K562 (cell line): ENCODE results near the gene IFFO2. TPM values are rescaled to one million over a fixed set of nuclear protein-coding genes. Genes with fewer than 3 reads are reported as not detected.

Experiments used
- ATAC-seq: fragments of 200-7000 bp; cut with Tn5 transposase; 3 replicates; pipeline ENCODE4 v1.9.1; 2020; ENCODE audit warnings: moderate library complexity
- BruUV-seq: library from RNA; stranded (reverse); fragments of 400-500 nt; replicated peaks from 2 replicates; lab custom pipeline; 2021; lab: Mats Ljungman, UMichigan
- CTCF ChIA-PET: fragments of 300-600 bp; formaldehyde crosslinking; extraction: SDS; loops from one replicate; lab custom pipeline; 2021; ENCODE audit warnings: low intra/inter-chr PET ratio; lab: Yijun Ruan, JAX
- POLR2A ChIA-PET: fragments of 300-600, 350-650 bp; sonication (Branson Sonifier 250); formaldehyde crosslinking; extraction: SDS; loops from one replicate; lab custom pipeline; 2021; ENCODE audit warnings: antibody characterized with exemption, inconsistent platforms; lab: Yijun Ruan, JAX
- DNase-seq, 4 experiments: peaks; one replicate each; pipeline versions ENCODE4 v3.0.0 to v3.0.0-alpha.2; 2011 to 2018; ENCODE audit warnings: low spot score in 3 of 4, mixed read lengths in 3 of 4; ENCODE audit errors: extremely low read depth in 1 of 4
- FAIRE-seq: peaks from 2 replicates; lab custom pipeline; 2011; peaks lifted over from hg19 to GRCh38; lab: Jason Lieb, UNC
- H2AFZ ChIP-seq: 2 replicates; pipeline ENCODE4 v1.6.0; 2011; ENCODE audit warnings: low read depth, low read length, control low read depth, inconsistent platforms
- H3K27ac ChIP-seq: fragments of 200-600 bp; 3 replicates; pipeline ENCODE4 v1.8.0; 2011; ENCODE audit warnings: low read depth, mild to moderate bottlenecking, control low read depth, inconsistent platforms, low read length, moderate library complexity, mixed read lengths; ENCODE audit errors: extremely low read depth
- H3K27me3 ChIP-seq, 2 experiments: fragments of 300-600 bp in 1 of 2; 2 replicates in 1 of 2; 3 replicates in 1 of 2; pipeline versions ENCODE4 v1.6.0 to v1.8.0; 2011; ENCODE audit warnings: inconsistent platforms in 2 of 2, low read length in 2 of 2, mild to moderate bottlenecking in 1 of 2, mixed read lengths in 1 of 2, moderate library complexity in 1 of 2; ENCODE audit not compliant: control insufficient read depth in 2 of 2, insufficient read depth in 2 of 2
- H3K36me3 ChIP-seq: fragments of 300-600 bp; 3 replicates; pipeline ENCODE4 v1.8.0; 2011; ENCODE audit warnings: mild to moderate bottlenecking, low read length, inconsistent platforms; ENCODE audit not compliant: control insufficient read depth, insufficient read depth
- H3K4me1 ChIP-seq, 2 experiments: fragments of 200-600 bp in 1 of 2; replicated peaks in 1 of 2; 2 replicates in 1 of 2; 3 replicates in 1 of 2; pipeline versions ENCODE4 v1.5.1 to v1.8.0; 2011; ENCODE audit warnings: inconsistent platforms in 2 of 2, low read length in 2 of 2, mild to moderate bottlenecking in 1 of 2, mixed read lengths in 1 of 2, moderate library complexity in 1 of 2; ENCODE audit not compliant: control insufficient read depth in 2 of 2, insufficient read depth in 2 of 2
- H3K4me2 ChIP-seq: 2 replicates; pipeline ENCODE4 v1.6.1; 2011; ENCODE audit warnings: low read length, control low read depth, inconsistent platforms, mixed read lengths; ENCODE audit not compliant: insufficient read depth
- H3K4me3 ChIP-seq: fragments of 200-600 bp; sonication (generic), shearing (Covaris generic); 2 replicates; pipeline ENCODE4 v1.5.1; 2016; ENCODE audit warnings: control low read depth, inconsistent platforms
- H3K79me2 ChIP-seq: fragments of 200-600 bp; 3 replicates; pipeline ENCODE4 v1.8.0; 2011; ENCODE audit warnings: low read length, inconsistent platforms; ENCODE audit not compliant: control insufficient read depth, insufficient read depth
- H3K9ac ChIP-seq, 2 experiments: 2 replicates each; pipeline versions ENCODE4 v1.6.0 to v1.6.1; 2011; ENCODE audit warnings: low read depth in 2 of 2, low read length in 2 of 2, control low read depth in 1 of 2, inconsistent platforms in 1 of 2, mild to moderate bottlenecking in 1 of 2, mixed read lengths in 1 of 2; ENCODE audit not compliant: insufficient read depth in 1 of 2
- H3K9me1 ChIP-seq: one replicate; pipeline ENCODE4 v1.6.0; 2011; ENCODE audit warnings: inconsistent platforms, mild to moderate bottlenecking, low read length, moderate library complexity; ENCODE audit not compliant: control insufficient read depth, insufficient read depth
- H3K9me3 ChIP-seq: replicated peaks from 2 replicates; pipeline ENCODE4 v1.5.1; 2011; ENCODE audit warnings: low read depth, low read length, inconsistent platforms; ENCODE audit not compliant: control insufficient read depth, insufficient read depth
- H4K20me1 ChIP-seq: replicated peaks from 2 replicates; pipeline ENCODE4 v1.6.1; 2011; ENCODE audit warnings: low read length, inconsistent platforms, mixed read lengths; ENCODE audit not compliant: control insufficient read depth, insufficient read depth
- BHLHE40 ChIP-seq: IDR thresholded peaks from 2 replicates; pipeline ENCODE4 v1.6.1; 2011; ENCODE audit warnings: low read length, improper control_type of control experiment
- CCNT2 ChIP-seq: IDR thresholded peaks from 2 replicates; pipeline ENCODE4 v1.6.1; 2011; ENCODE audit warnings: borderline replicate concordance, low read depth, mild to moderate bottlenecking, moderate library complexity, mixed read lengths, low read length; ENCODE audit not compliant: insufficient read length; ENCODE audit errors: extremely low read depth
- HDAC1 ChIP-seq, 2 experiments: fragments of 450-650 bp; IDR thresholded peaks; 2 replicates each; pipeline ENCODE4 v1.6.1; 2016 to 2017; ENCODE audit warnings: inconsistent platforms in 1 of 2, mild to moderate bottlenecking in 1 of 2, moderate library complexity in 1 of 2
- HLTF ChIP-seq: fragments of 450-650 bp; IDR thresholded peaks from 2 replicates; pipeline ENCODE4 v1.6.1; 2016
- NFIC ChIP-seq: fragments of 450-650 bp; IDR thresholded peaks from 2 replicates; pipeline ENCODE4 v1.6.1; 2017; ENCODE audit warnings: mild to moderate bottlenecking, inconsistent platforms
- RBBP5 ChIP-seq: fragments of 200-600 bp; sonication (generic); IDR thresholded peaks from 2 replicates; pipeline ENCODE4 v1.6.1; 2012; ENCODE audit warnings: borderline replicate concordance, mild to moderate bottlenecking, low read length, control low read depth, inconsistent platforms; ENCODE audit not compliant: insufficient read depth, poor library complexity, severe bottlenecking
- RBM25 ChIP-seq: fragments of 200-400 bp; formaldehyde crosslinking; IDR thresholded peaks from 2 replicates; pipeline ENCODE4 v1.6.1; 2018; ENCODE audit warnings: low read length, low read depth, moderate library complexity; ENCODE audit not compliant: severe bottlenecking
- SREBF1 ChIP-seq: fragments of 150-350 bp; IDR thresholded peaks from 2 replicates; pipeline ENCODE4 v1.6.1; 2014; ENCODE audit warnings: antibody characterized with exemption, low read depth, low read length, borderline replicate concordance
- SRSF9 ChIP-seq: fragments of 200-400 bp; formaldehyde crosslinking; IDR thresholded peaks from 2 replicates; pipeline ENCODE4 v1.6.1; 2017; ENCODE audit warnings: low read depth, low read length, borderline replicate concordance
- ZFP36 ChIP-seq: fragments of 150-350 bp; IDR thresholded peaks from 2 replicates; pipeline ENCODE4 v1.6.1; 2018; ENCODE audit warnings: low read length, low read depth; ENCODE audit not compliant: partially characterized antibody
- WGBS: fragments of 100-300 bp; shearing (Covaris generic); methylation state at CpG from one replicate; pipeline ENCODE4 v1.1.6; 2016; ENCODE audit warnings: low coverage, mixed read lengths; ENCODE audit not compliant: insufficient coverage; ENCODE audit errors: missing lambda C conversion rate; 5-methylcytosine and 5-hydroxymethylcytosine counted together
- in situ Hi-C: fragments of 300-500 bp; cut with MboI; formaldehyde crosslinking; loops from 4 replicates; pipeline ENCODE4 v1.15.0; 2018; ENCODE audit warnings: inconsistent platforms, mixed read lengths
- intact Hi-C: fragments of 100-400 bp; cut with micrococcal nuclease; formaldehyde crosslinking; loops from 2 replicates; pipeline ENCODE4 v1.14.2; 2022
- polyA plus RNA-seq, 8 experiments: library from polyadenylated mRNA; depleted of rRNA in 4 of 8; stranded (reverse) in 5 of 8; unstranded in 3 of 8; fragments of >200 nt; fragmentation: Nextera tagmentation in 2 of 8; fragmentation: Illumina TruSeq in 1 of 8; extraction: Ambion mirVana in 2 of 8; extraction: Trizol in 1 of 8; gene quantifications; 2 replicates each; pipeline versions ENCODE4 v1.2.1 to v1.2.3, GENCODE V29; 2011 to 2014; ENCODE audit warnings: inconsistent platforms in 1 of 8, missing spikeins in 1 of 8
- total RNA-seq, 7 experiments: library from RNA; depleted of rRNA in 6 of 7; stranded (reverse); fragments of >200 nt in 6 of 7; fragmentation: Illumina TruSeq in 2 of 7; extraction: Trizol in 2 of 7; gene quantifications; 2 replicates each; pipeline versions ENCODE4 v1.2.1 to v1.2.3, GENCODE V29; 2011 to 2021; ENCODE audit warnings: low replicate concordance in 1 of 7
- TF ChIP-seq, protein P1 (sequence below): fragments of 450-650 bp; IDR thresholded peaks from 2 replicates; pipeline ENCODE4 v1.6.1; 2018; ENCODE audit warnings: mild to moderate bottlenecking, low read depth; ENCODE audit not compliant: partially characterized antibody
- TF ChIP-seq, protein P2 (sequence below): fragments of 450-650 bp; IDR thresholded peaks from one replicate; pipeline ENCODE4 v1.6.1; 2018; ENCODE audit warnings: mild to moderate bottlenecking, moderate library complexity; ENCODE audit not compliant: partially characterized antibody
- TF ChIP-seq, protein P3 (sequence below), 3 experiments: IDR thresholded peaks in 2 of 3; conservative IDR thresholded peaks in 1 of 3; 2 replicates each; pipeline ENCODE4 v1.5.1; 2011 to 2012; ENCODE audit warnings: low read length in 3 of 3, mild to moderate bottlenecking in 3 of 3, control low read depth in 2 of 3, improper control_type of control experiment in 1 of 3, inconsistent platforms in 1 of 3, low read depth in 1 of 3, mixed read lengths in 1 of 3, moderate library complexity in 1 of 3; ENCODE audit not compliant: insufficient read depth in 2 of 3

IFFO2 gene
- total and polyA plus RNA-seq, 9 of the 15 experiments (the other 6 are each of a cell fraction or from before 2014, with no cell fraction given), result 0.15 to 1.0 (median 0.44) TPM; not detected in 2

DNA sequence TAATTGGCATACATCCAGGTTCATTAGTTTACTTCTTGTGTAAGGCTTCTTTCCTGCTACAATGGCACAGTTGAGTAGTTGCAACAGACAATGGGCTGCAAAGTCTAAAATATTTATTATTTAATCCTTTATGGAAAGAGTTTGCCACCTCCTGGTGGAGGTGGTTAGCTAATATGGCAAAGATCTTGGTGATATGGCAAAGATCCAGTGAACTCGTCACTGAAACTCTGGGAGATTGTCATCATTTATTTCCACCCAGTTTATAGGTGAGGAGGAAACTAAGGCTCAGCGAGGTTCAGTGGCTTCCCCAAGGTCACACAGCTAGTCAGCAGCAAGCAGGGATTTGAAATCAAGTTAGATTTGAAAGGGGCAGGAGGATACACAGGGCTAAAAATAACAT, 16.1 kb upstream of the IFFO2 start:
- POLR2A ChIA-PET, result interaction anchor here (0.6 kb wide), 1 partner anchor 13 kb away, joined by 3 read pairs; no protein-coding TSS in a partner anchor
- CTCF ChIA-PET, result no interaction called here
- DNase-seq, result no peak
- no peak for ATAC-seq
- H3K9ac ChIP-seq, result no peak overlapping the region
- peaks cover 2% of the 10 kb centered on the region; the same call in 1 of the 2 replicates for H4K20me1 ChIP-seq
- H3K4me2 ChIP-seq, result no peak overlapping the region
- no peaks in the 10 kb centered on the region for H3K9me1 ChIP-seq
- H3K36me3 ChIP-seq, result no peaks in the 10 kb centered on the region
- no peaks in the 10 kb centered on the region for H3K4me1 ChIP-seq
- WGBS, result 0% methylated on average over 2 of the region's 2 CpGs
- H3K27ac ChIP-seq, result no peak overlapping the region
- in situ Hi-C loops, result no loop called here
- no peak overlapping the region for H3K4me3 ChIP-seq
- H3K27me3 ChIP-seq, result peaks cover 42 to 61% of the 10 kb centered on the region in 2 experiments
- TF ChIP-seq HLTF (no peak), BHLHE40 (no peak), SRSF9 (no peak), RBM25 (peak; percentile 64), RBBP5 (no peak), NFIC (peak; percentile 56), SREBF1 (no peak), CCNT2 (no peak), HDAC1 (IDR thresholded peaks at IDR 0.05) (no peak), ZFP36 (peak; percentile 54)
- TF ChIP-seq, protein P1, sequence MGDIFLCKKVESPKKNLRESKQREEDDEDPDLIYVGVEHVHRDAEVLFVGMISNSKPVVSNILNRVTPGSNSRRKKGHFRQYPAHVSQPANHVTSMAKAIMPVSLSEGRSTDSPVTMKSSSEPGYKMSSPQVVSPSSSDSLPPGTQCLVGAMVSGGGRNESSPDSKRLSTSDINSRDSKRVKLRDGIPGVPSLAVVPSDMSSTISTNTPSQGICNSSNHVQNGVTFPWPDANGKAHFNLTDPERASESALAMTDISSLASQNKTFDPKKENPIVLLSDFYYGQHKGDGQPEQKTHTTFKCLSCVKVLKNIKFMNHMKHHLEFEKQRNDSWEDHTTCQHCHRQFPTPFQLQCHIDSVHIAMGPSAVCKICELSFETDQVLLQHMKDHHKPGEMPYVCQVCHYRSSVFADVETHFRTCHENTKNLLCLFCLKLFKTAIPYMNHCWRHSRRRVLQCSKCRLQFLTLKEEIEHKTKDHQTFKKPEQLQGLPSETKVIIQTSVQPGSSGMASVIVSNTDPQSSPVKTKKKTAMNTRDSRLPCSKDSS, result no peak
- TF ChIP-seq, protein P2, sequence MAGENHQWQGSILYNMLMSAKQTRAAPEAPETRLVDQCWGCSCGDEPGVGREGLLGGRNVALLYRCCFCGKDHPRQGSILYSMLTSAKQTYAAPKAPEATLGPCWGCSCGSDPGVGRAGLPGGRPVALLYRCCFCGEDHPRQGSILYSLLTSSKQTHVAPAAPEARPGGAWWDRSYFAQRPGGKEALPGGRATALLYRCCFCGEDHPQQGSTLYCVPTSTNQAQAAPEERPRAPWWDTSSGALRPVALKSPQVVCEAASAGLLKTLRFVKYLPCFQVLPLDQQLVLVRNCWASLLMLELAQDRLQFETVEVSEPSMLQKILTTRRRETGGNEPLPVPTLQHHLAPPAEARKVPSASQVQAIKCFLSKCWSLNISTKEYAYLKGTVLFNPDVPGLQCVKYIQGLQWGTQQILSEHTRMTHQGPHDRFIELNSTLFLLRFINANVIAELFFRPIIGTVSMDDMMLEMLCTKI, result no peak
- TF ChIP-seq, protein P3, sequence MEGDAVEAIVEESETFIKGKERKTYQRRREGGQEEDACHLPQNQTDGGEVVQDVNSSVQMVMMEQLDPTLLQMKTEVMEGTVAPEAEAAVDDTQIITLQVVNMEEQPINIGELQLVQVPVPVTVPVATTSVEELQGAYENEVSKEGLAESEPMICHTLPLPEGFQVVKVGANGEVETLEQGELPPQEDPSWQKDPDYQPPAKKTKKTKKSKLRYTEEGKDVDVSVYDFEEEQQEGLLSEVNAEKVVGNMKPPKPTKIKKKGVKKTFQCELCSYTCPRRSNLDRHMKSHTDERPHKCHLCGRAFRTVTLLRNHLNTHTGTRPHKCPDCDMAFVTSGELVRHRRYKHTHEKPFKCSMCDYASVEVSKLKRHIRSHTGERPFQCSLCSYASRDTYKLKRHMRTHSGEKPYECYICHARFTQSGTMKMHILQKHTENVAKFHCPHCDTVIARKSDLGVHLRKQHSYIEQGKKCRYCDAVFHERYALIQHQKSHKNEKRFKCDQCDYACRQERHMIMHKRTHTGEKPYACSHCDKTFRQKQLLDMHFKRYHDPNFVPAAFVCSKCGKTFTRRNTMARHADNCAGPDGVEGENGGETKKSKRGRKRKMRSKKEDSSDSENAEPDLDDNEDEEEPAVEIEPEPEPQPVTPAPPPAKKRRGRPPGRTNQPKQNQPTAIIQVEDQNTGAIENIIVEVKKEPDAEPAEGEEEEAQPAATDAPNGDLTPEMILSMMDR (IDR thresholded peaks at IDR 0.05 in 2 of 3, conservative IDR thresholded peaks at IDR 0.05 in 1 of 3; ENCODE audit: insufficient read depth in 2 of 3, low read depth in 1 of 3, low read length in 3 of 3), result peak in 1 of 3 experiments; percentile 25; a peak in 2 of 6 replicates
- no peak for FAIRE-seq
- H2AFZ ChIP-seq, result no peak overlapping the region
- H3K9me3 ChIP-seq, result no peaks in the 10 kb centered on the region
- no peaks in the 10 kb centered on the region for H3K79me2 ChIP-seq
- intact Hi-C loops, result no loop called here
- no TSS peak for BruUV-seq
